MM.1S (cell line): ENCODE results near the gene DSCAM.

Experiments used
- CTCF ChIP-seq: fragments of 300-600 bp; sonication (generic); IDR thresholded peaks from 2 replicates; pipeline ENCODE4 v1.5.1; 2016; ENCODE audit warnings: antibody characterized with exemption, low read length, mixed read lengths
- EZH2 ChIP-seq: fragments of 300-600 bp; sonication (generic); optimal IDR thresholded peaks from 2 replicates; pipeline ENCODE3; 2017; ENCODE audit warnings: low read depth, mild to moderate bottlenecking, antibody characterized with exemption, low read length, mixed read lengths
- EZH2phosphoT487 ChIP-seq: fragments of 300-600 bp; sonication (generic); IDR thresholded peaks from 2 replicates; pipeline ENCODE4 v1.6.1; 2018; ENCODE audit warnings: antibody characterized with exemption, low read length

DNA sequence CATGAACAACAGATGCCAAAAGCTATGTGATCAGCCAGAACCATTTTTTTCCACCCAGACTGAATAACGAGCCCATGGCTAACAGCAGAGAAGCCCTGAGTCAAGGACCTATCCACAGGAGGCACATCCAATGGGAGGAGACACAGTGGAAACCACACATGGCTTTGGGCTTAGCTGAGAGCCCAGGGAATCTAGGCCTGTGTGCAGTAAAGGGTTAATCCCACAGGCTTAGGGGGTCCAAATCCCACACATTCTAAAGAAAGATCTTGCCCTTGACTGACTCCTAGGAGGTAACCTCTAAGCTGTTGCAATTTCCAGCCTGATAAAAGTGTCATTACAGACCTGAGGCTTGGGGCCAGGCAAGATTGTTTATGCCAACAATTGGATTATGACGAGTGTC lies 194.5 kb downstream of the DSCAM start:
- TF ChIP-seq EZH2phosphoT487: no peak
- TF ChIP-seq CTCF: no peak
- no peak for TF ChIP-seq EZH2
